ENCODE data around the gene TATDN3.

DNA sequence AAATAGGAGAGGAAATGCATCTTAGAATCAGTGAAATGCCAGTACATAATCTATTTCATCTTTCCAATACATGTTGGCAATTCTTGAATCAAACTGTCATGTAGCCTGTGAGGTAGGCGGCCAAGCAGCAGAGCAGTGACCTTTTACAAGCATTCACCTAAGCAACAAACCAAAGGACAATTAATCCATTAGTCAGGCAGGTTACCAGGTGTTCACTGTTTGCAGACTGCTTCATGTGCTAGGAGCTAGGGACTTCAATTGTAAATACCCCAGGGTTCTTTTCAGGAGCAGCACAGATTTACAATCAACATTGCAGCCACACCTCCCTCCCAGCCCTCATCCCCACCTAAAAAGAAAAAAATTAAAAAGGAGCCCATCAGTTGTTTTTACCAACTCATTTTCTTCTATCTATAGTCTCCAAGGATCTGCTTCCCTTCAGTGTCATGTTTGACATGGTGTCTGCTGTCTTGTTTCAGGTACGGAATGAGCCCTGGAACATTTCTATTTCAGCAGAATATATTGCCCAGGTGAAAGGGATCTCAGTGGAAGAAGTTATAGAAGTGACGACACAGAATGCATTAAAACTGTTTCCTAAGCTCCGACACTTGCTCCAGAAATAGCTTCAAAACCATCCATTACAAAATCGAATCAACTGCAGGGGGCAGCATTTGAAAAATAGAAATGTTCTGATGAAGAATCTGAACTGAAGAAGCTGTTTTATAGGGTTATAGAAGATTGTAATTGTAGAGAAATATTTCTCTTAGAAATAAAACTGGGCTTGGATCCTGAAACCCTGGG lies 23.0 kb downstream of the TATDN3 start:
- TF ChIP-seq, protein P1, sequence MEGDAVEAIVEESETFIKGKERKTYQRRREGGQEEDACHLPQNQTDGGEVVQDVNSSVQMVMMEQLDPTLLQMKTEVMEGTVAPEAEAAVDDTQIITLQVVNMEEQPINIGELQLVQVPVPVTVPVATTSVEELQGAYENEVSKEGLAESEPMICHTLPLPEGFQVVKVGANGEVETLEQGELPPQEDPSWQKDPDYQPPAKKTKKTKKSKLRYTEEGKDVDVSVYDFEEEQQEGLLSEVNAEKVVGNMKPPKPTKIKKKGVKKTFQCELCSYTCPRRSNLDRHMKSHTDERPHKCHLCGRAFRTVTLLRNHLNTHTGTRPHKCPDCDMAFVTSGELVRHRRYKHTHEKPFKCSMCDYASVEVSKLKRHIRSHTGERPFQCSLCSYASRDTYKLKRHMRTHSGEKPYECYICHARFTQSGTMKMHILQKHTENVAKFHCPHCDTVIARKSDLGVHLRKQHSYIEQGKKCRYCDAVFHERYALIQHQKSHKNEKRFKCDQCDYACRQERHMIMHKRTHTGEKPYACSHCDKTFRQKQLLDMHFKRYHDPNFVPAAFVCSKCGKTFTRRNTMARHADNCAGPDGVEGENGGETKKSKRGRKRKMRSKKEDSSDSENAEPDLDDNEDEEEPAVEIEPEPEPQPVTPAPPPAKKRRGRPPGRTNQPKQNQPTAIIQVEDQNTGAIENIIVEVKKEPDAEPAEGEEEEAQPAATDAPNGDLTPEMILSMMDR (IDR thresholded peaks at IDR 0.05), result peak in 2 of 3 experiments; percentile 29 to 47
- no peak for TF ChIP-seq POLR2A (IDR thresholded peaks at IDR 0.05)
